Measurements from ENCODE around the gene C16orf87.
A peak's percentile ranks its signal among the peaks of the same experiment; 100 is the strongest.
"Not testable (repeated sequence)": the region's sequence is repeated elsewhere in the genome, so short reads cannot be mapped to it uniquely, and the experiment has no call there.

C16orf87 gene

DNA sequence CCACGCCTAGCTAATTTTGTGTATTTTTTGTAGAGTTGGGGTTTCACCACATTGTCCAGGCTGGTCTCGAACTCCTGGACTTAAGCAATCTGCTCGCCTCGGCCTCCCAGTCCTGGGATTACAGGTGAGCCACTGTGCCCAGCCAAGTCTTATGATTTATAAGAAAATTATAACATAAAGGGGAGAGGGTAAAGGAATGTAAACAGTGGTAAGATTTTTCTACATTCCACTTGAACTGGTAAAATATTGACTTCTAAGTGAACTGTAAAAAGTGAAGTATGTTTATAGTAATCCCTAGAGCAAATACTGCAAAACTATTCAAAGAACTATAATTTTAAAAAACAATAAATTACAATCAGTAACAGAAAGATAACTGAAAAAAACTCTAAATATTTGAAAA, 33.5 kb downstream of the C16orf87 start:
- no peak for DNase-seq

DNA sequence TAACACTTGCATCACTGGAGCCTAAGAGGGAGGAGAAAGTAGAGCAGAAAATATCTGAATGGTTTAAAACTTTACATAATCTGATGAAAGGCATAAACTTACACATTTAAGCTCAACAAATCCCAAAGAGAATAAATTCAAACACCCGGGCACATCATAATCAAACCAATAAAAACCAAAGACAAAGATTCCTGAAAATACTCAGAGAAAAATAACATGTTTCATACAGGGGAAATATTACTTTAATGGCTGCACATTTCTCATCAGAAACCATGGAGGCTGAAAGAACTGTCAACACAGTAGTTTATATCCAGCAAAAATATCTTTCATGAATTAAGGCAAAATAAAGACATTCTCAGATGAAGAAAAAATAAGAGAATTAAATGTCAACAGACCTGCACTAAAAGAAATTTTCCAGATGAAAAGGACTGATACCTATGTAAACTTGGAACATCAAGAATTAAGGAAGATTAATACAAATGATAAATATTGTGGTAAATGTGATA, 34.2 kb downstream of the C16orf87 start:
- DNase-seq: no peak

DNA sequence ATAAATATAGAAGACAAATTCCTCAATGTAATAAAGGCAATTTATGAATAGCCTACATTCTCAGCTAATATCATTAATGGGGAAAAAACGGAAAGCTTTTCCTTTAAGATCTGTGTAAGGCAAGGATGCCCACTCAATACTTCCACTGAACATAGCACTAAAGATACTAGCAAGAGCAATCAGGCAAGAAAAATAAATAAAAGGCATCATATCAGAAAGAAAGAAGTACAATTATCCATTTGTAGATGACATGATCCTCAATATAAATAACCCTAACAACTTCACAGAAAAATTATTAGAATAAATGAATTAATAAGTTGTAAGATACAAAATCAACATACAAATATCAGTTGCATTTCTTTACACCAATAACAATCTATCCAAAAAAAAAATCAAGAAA, 37.1 kb downstream of the C16orf87 start:
- DNase-seq: no peak

- no peak for DNase-seq
Observed at GRCh38 chr16:46790599-46791270, 40.2 kb downstream of the C16orf87 start.

DNA sequence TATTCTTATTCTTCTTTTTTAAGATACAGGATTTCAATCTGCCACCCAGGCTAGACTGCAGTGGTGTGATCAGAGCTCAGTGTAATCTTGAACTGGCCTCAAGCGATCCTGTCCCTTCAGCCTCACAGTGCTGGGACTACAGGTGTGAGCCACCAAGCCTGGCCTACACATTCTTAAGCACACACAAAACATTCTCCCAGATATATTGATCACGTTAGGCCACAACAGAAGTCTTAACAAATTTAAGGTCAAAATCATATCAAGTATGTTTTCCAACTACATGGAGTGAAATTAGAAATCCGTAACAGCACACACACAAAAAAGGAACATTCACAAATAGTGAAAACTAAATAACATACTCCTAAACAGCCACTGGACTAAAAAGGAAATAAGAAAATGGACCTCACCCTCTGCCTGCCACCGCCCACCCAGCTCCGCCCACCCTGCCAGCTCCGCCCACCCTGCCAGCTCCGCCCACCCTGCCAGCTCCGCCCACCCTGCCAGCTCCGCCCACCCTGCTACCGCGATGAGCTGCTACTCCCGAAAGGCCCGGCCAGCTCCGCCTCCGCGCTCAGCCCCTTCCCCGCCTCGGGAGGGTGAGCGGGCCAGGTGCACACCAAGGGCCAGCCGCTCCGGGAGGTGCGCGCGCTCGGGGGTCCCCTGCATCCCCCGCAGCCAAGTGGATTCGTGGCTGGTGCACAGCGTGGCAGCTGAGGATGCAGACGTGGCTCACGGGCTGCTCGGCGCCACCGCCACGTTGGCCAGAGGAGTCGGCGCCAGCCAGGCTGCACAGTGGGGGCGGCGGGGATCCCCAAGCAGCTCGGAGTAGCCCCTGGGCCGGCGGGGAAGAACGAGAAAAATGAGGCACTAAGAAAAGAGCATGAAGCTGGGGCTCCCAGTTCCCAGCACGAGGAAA, 41.2 kb downstream of the C16orf87 start:
- DNase-seq: peak; percentile 77

GRCh38 chr16:46788891-46789474, 42.0 kb downstream of the C16orf87 start:
- DNase-seq: no peak

DNA sequence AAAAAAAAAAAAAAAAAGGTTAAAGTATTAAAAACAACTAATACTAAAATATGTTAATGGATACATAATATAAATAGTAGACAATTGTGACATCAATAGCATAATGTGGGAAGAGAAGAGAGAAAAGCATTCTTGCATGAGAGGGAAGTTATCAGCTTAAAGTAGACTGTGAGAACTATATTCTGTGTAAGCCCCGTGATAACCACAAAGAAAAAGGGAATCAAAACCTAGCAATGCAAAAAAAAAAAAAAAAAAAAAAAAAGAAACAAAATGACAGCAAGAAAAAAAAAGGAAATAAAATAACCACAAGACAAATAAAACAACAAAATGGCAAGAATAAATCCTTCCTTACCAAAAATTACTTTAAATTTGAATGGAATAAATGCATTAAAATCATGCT, 43.1 kb downstream of the C16orf87 start:
- no peak for DNase-seq

GRCh38 chr16:46785076-46785845, 45.7 kb downstream of the C16orf87 start:
- no peak for DNase-seq

- not testable (repeated sequence) for DNase-seq
Observed at GRCh38 chr16:46784569-46784968, 46.4 kb downstream of the C16orf87 start.

- DNase-seq: no peak
Observed at GRCh38 chr16:46783800-46784199, 47.2 kb downstream of the C16orf87 start.

DNA sequence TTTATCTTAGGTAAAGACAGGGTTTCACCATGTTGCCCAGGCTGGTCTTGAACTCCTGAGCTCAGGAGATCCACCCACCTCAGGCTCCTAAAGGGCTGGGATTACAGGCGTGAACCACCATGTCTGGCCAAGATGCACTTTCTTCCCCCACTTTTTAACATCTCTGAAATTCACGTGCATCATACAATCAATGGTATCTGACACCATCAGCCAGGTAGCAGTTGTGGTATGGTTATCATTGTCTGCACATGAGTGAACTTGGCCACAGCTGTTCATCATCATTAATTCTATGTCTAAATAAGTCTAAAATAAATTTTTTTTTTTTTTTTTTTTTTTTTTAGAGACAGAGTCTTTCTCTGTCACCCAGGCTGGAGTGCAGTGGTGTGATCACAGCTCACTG, 48.7 kb downstream of the C16orf87 start:
- DNase-seq: no peak

DNA sequence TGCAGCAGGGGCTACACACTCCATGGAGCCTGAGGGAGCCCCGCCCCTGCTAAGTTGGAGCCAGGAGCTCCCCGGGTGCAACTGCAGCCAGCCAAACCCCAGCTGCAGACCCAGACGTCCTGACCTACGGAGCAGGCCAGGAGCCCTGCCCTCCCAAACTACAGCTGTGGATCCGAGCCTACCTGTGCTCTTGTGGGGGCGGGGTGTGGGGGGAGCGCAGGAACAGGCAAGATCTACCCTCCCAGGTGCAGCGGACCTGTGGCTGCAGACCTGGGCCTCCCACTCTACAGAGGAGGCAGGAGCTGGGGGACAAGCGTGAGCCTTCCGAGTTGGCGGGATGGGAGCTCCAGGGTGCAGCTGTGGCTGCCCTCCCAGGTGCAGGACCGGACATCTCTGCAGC, 53.2 kb downstream of the C16orf87 start:
- no peak for DNase-seq

- no peak for DNase-seq
Observed at GRCh38 chr16:46775214-46775613, 55.8 kb downstream of the C16orf87 start.

DNA sequence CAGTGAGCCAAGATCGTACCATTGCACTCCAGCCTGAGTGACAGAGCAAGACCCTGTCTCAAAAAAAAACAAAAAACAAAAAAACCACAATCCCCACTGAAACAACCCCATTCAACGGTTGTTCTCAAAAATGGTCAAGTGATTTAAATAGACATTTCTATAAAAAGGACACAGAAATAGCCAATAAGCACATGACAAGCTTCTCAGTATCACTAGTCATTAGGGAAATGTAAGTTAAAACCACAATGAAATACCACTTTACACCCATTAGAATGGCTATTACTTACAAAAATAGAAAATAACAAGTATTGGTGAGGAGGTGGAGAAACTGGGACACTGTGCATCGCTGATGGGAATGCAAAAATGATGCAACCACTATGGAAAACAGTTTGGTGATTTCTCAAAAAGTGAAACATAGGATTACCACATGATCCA, 56.2 kb downstream of the C16orf87 start:
- DNase-seq: no peak

DNA sequence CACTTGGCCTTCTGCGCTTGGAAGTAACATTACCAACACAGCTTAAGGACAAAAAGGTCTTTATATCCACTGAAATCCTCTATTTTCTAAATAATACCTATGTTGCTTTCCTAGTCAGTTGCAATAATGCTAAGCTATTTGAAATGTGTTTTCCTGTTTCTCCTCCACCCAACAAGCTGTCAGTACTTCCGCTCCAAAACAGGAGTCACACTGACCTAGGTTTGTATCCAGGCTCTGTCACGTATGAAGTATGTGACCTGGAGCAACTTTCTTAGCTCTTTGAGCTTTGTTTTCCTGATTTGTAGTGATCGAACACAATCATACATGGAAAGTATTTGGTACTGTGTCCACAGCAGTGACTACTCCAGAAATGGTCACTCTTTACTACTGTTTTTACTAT, 58.5 kb downstream of the C16orf87 start:
- DNase-seq: no peak

- no peak for DNase-seq
Observed at GRCh38 chr16:46768809-46769208, 62.2 kb downstream of the C16orf87 start.

DNA sequence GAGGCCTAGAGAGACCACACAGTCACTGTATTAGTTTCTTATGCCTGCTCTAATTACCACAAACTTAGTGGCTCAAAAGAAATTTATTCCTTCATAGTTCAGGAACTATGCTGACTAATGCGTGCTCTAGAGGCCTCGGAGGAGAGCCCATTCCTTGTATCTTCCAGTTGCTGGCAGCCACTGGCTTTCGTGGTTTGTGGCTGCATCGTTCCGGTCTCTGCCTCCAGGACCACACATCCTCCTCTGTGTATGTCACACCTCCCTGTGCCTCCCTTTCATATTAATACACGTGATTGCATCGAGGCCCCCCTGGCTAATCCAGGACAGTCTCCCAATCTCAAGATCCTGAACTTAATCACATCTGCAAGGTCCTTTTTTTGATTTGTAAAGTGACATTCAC, 65.9 kb downstream of the C16orf87 start:
- DNase-seq: no peak

- no peak for DNase-seq
Observed at GRCh38 chr16:46763147-46763546, 67.8 kb downstream of the C16orf87 start.

DNA sequence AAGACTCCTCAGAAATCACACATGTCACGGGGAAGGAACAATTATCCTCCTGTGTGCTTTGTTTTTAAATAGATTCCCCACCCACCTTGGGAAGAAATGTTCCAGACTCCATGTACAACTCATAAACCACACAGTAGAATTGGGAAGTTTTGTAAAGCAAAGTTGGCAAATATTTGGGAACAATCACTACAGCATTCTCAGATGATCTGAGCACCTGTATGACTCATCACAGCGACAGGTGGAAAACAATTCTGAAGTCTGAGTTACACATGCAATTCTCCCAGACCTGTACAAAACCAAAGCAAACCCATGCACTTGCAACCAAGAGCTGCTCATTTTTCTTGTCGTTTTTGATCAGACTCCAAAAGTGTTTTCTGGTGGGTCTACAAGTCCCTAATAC, 68.4 kb downstream of the C16orf87 start:
- DNase-seq: no peak

DNA sequence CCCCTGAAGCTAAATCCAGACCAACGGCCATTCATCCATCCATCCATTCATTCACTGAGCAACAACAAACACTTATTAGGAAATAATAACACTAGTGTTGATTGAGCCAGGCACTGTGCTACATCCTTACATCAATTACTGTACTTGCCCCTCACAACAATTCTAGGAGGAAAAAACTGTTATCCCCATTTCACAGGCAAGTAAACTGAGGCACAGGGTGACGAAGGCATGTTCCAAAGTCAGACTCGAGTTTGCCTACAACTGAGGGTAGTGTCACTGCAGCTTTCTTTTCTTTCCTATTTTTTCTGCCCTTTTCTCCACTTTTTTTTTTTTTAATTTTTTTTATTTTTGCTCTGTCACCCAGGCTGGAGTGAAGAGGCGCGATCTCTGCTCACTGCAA, 71.7 kb downstream of the C16orf87 start:
- DNase-seq: no peak

- no peak for DNase-seq
Observed at GRCh38 chr16:46757339-46758050, 73.5 kb downstream of the C16orf87 start.

GRCh38 chr16:46756772-46757171, 74.2 kb downstream of the C16orf87 start:
- no peak for DNase-seq

Measured in stimulated activated CD4-positive, alpha-beta T cell treated with anti-CD3 and anti-CD28 coated beads, Interleukin-4, amount 100 ng/mL, for 24 hours (primary cell).